Osteoblast (primary cell): Measurements from ENCODE around the gene DDIT3. TPM values are rescaled to one million over a fixed set of nuclear protein-coding genes. Genes with fewer than 3 reads are reported as not detected.
"Not testable (repeated sequence)": the region's sequence is repeated elsewhere in the genome, so short reads cannot be mapped to it uniquely, and the experiment has no call there.

ENCODE experiments used
- DNase-seq: peaks from one replicate; pipeline ENCODE4 v3.0.0; 2011; ENCODE audit warnings: low spot score, mixed read lengths; ENCODE audit not compliant: insufficient read length; ENCODE audit errors: missing footprints
- H2AFZ ChIP-seq: 2 replicates; pipeline ENCODE4 v1.6.0; 2011; ENCODE audit warnings: mild to moderate bottlenecking, low read length
- H3K27ac ChIP-seq: 2 replicates; pipeline ENCODE4 v1.5.1; 2011; ENCODE audit warnings: mild to moderate bottlenecking, low read depth, low read length, moderate library complexity
- H3K27me3 ChIP-seq: 2 replicates; pipeline ENCODE4 v1.6.0; 2012; ENCODE audit warnings: mild to moderate bottlenecking, control low read depth, inconsistent platforms, low read length, moderate library complexity; ENCODE audit not compliant: insufficient read depth
- H3K36me3 ChIP-seq: 2 replicates; pipeline ENCODE4 v1.5.1; 2011; ENCODE audit warnings: mild to moderate bottlenecking, low read length, control low read depth, moderate library complexity; ENCODE audit not compliant: insufficient read depth
- H3K4me1 ChIP-seq: 2 replicates; pipeline ENCODE4 v1.5.1; 2011; ENCODE audit warnings: mild to moderate bottlenecking, low read length, control low read depth, moderate library complexity; ENCODE audit not compliant: insufficient read depth
- H3K4me2 ChIP-seq: 2 replicates; pipeline ENCODE4 v1.6.0; 2011; ENCODE audit warnings: mild to moderate bottlenecking, low read length; ENCODE audit not compliant: insufficient read depth
- H3K4me3 ChIP-seq: fragments of 200-600 bp; sonication (generic); 3 replicates; pipeline ENCODE4 v1.5.1; 2012; ENCODE audit warnings: mild to moderate bottlenecking, low read length, inconsistent platforms; ENCODE audit not compliant: insufficient read depth
- H3K79me2 ChIP-seq: 2 replicates; pipeline ENCODE4 v1.6.0; 2012; ENCODE audit warnings: mild to moderate bottlenecking, low read length, control low read depth, inconsistent platforms; ENCODE audit not compliant: insufficient read depth
- H3K9me3 ChIP-seq: 2 replicates; pipeline ENCODE4 v1.5.1; 2011; ENCODE audit warnings: low read depth, low read length, control low read depth
- H4K20me1 ChIP-seq: 2 replicates; pipeline ENCODE4 v1.6.0; 2012; ENCODE audit warnings: mild to moderate bottlenecking, low read length, control low read depth; ENCODE audit not compliant: insufficient read depth
- CTCF ChIP-seq: IDR thresholded peaks from 2 replicates; pipeline ENCODE4 v1.5.1; 2011; ENCODE audit warnings: mild to moderate bottlenecking, low read depth, low read length, moderate library complexity; ENCODE audit errors: extremely low read depth
- total RNA-seq: library from RNA; depleted of rRNA; stranded (reverse); fragments of >200 nt; gene quantifications from 2 replicates; pipeline ENCODE4 v1.2.3, GENCODE V29; 2012

DDIT3 gene
- total RNA-seq, 1 donor, result 136 TPM

- Histone ChIP-seq H3K79me2 (no peaks in the 10 kb centered on the region), H2AFZ (no peak overlapping the region), H3K27ac (no peak overlapping the region), H3K4me2 (no peak overlapping the region), H3K27me3 (peaks cover 9% of the 10 kb centered on the region), H3K9me3 (no peaks in the 10 kb centered on the region), H4K20me1 (no peaks in the 10 kb centered on the region), H3K4me3 (no peak overlapping the region), H3K36me3 (no peaks in the 10 kb centered on the region), H3K4me1 (no peaks in the 10 kb centered on the region)
- DNase-seq, result no peak
- TF ChIP-seq CTCF, result no peak
Observed at GRCh38 chr12:57563358-57563757, 43.0 kb upstream of the DDIT3 start.

GRCh38 chr12:57561117-57561516 lies 40.8 kb upstream of the DDIT3 start:
- H3K4me2 ChIP-seq, H3K4me3 ChIP-seq, H3K27ac ChIP-seq, H4K20me1 ChIP-seq, H3K9me3 ChIP-seq, H3K79me2 ChIP-seq, H2AFZ ChIP-seq, DNase-seq, H3K27me3 ChIP-seq, H3K4me1 ChIP-seq, H3K36me3 ChIP-seq: not testable (repeated sequence)

- Histone ChIP-seq H3K27me3 (peaks cover 9% of the 10 kb centered on the region), H3K4me3 (no peak overlapping the region), H4K20me1 (no peaks in the 10 kb centered on the region), H3K9me3 (no peaks in the 10 kb centered on the region), H3K27ac (no peak overlapping the region), H2AFZ (no peak overlapping the region), H3K36me3 (no peaks in the 10 kb centered on the region), H3K4me1 (no peaks in the 10 kb centered on the region), H3K79me2 (no peaks in the 10 kb centered on the region), H3K4me2 (no peak overlapping the region)
- no peak for TF ChIP-seq CTCF
- DNase-seq, result no peak
Observed at GRCh38 chr12:57560516-57560915, 40.2 kb upstream of the DDIT3 start.

GRCh38 chr12:57558864-57559263 lies 38.5 kb upstream of the DDIT3 start:
- Histone ChIP-seq H3K4me2 (no peak overlapping the region), H3K4me1 (no peaks in the 10 kb centered on the region), H3K9me3 (no peaks in the 10 kb centered on the region), H4K20me1 (no peaks in the 10 kb centered on the region), H2AFZ (no peak overlapping the region), H3K27me3 (peaks cover 9% of the 10 kb centered on the region), H3K79me2 (no peaks in the 10 kb centered on the region), H3K36me3 (no peaks in the 10 kb centered on the region), H3K4me3 (no peak overlapping the region), H3K27ac (no peak overlapping the region)
- DNase-seq, result no peak
- TF ChIP-seq CTCF, result no peak

- H3K36me3 ChIP-seq, result no peaks in the 10 kb centered on the region
- no peaks in the 10 kb centered on the region for H3K79me2 ChIP-seq
- peaks cover 7% of the 10 kb centered on the region for H3K4me1 ChIP-seq
- no peak overlapping the region for H3K4me2 ChIP-seq
- H3K27ac ChIP-seq, result no peak overlapping the region
- no peaks in the 10 kb centered on the region for H3K9me3 ChIP-seq
- H3K4me3 ChIP-seq, result no peak overlapping the region
- H4K20me1 ChIP-seq, result no peaks in the 10 kb centered on the region
- peaks cover 15% of the 10 kb centered on the region for H3K27me3 ChIP-seq
- no peak overlapping the region for H2AFZ ChIP-seq
- no peak for TF ChIP-seq CTCF
- DNase-seq, result no peak
Observed at GRCh38 chr12:57554897-57555296, 34.6 kb upstream of the DDIT3 start.
